ENCODE measurements around the gene BABAM2.

BABAM2 gene

DNA sequence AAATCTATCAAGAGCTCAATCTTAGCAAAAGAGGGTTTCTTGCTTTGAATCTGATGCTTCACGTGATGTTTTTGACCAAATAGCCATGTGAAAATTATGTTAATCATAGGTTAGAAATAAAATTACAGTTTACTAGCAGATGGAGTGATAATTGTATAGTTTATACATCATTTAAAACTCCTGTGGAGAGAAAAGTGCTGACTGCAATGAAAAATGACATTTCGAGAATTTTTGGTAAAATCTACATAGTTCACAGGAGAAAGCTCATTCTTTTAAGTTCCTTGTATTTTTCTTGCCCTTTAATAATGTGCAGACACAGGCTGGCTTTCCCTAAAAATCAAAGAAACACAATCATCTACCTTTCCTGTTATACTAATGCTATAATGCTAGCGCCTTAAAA, 33.6 kb upstream of the BABAM2 start:
- ATAC-seq (ENCODE audit: insufficient read depth, low read depth), result no peak
- Histone ChIP-seq H3K9ac (ENCODE audit: low read depth, low read length) (no peak overlapping the region), H3K27me3 (ENCODE audit: insufficient read depth, low read length, poor library complexity) (no peaks in the 10 kb centered on the region), H4K20me1 (ENCODE audit: insufficient read depth, low read length) (no peaks in the 10 kb centered on the region), H3K4me2 (ENCODE audit: insufficient read depth, low read length) (no peak overlapping the region), H3K79me2 (ENCODE audit: insufficient read depth, low read length) (no peaks in the 10 kb centered on the region), H3K27ac (ENCODE audit: low read length) (no peak overlapping the region), H3K4me3 (ENCODE audit: low read depth in 1 of 2, low read length in 2 of 2) (no peak overlapping the region), H3K36me3 (ENCODE audit: insufficient read depth, low read length) (no peaks in the 10 kb centered on the region), H3K4me1 (ENCODE audit: insufficient read depth, low read length) (no peaks in the 10 kb centered on the region), H3K9me3 (ENCODE audit: insufficient read depth, low read length, severe bottlenecking) (peaks cover 5% of the 10 kb centered on the region), H2AFZ (ENCODE audit: low read depth, low read length) (no peak overlapping the region)
- no peak for TF ChIP-seq EZH2 (IDR thresholded peaks at IDR 0.05; ENCODE audit: borderline replicate concordance, low read depth, low read length, severe bottlenecking)
- TF ChIP-seq, protein P1, sequence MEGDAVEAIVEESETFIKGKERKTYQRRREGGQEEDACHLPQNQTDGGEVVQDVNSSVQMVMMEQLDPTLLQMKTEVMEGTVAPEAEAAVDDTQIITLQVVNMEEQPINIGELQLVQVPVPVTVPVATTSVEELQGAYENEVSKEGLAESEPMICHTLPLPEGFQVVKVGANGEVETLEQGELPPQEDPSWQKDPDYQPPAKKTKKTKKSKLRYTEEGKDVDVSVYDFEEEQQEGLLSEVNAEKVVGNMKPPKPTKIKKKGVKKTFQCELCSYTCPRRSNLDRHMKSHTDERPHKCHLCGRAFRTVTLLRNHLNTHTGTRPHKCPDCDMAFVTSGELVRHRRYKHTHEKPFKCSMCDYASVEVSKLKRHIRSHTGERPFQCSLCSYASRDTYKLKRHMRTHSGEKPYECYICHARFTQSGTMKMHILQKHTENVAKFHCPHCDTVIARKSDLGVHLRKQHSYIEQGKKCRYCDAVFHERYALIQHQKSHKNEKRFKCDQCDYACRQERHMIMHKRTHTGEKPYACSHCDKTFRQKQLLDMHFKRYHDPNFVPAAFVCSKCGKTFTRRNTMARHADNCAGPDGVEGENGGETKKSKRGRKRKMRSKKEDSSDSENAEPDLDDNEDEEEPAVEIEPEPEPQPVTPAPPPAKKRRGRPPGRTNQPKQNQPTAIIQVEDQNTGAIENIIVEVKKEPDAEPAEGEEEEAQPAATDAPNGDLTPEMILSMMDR (IDR thresholded peaks at IDR 0.05; ENCODE audit: borderline replicate concordance, extremely low read depth, low read length, poor library complexity, severe bottlenecking), result no peak
- no peak for DNase-seq

- no peak for ATAC-seq (ENCODE audit: insufficient read depth, low read depth)
- no peaks in the 10 kb centered on the region for H3K27me3 ChIP-seq (ENCODE audit: insufficient read depth, low read length, poor library complexity)
- H2AFZ ChIP-seq (ENCODE audit: low read depth, low read length), result no peak overlapping the region
- H3K9ac ChIP-seq (ENCODE audit: low read depth, low read length), result no peak overlapping the region
- no peak overlapping the region for H3K4me3 ChIP-seq (ENCODE audit: low read depth in 1 of 2, low read length in 2 of 2)
- TF ChIP-seq, protein P1 (IDR thresholded peaks at IDR 0.05; ENCODE audit: borderline replicate concordance, extremely low read depth, low read length, poor library complexity, severe bottlenecking), result no peak
- TF ChIP-seq EZH2 (IDR thresholded peaks at IDR 0.05; ENCODE audit: borderline replicate concordance, low read depth, low read length, severe bottlenecking), result no peak
- H3K79me2 ChIP-seq (ENCODE audit: insufficient read depth, low read length), result no peaks in the 10 kb centered on the region
- H3K4me1 ChIP-seq (ENCODE audit: insufficient read depth, low read length), result no peaks in the 10 kb centered on the region
- no peak overlapping the region for H3K27ac ChIP-seq (ENCODE audit: low read length)
- no peak overlapping the region for H3K4me2 ChIP-seq (ENCODE audit: insufficient read depth, low read length)
- no peak for DNase-seq
- peaks cover 5% of the 10 kb centered on the region for H3K9me3 ChIP-seq (ENCODE audit: insufficient read depth, low read length, severe bottlenecking)
- H3K36me3 ChIP-seq (ENCODE audit: insufficient read depth, low read length), result no peaks in the 10 kb centered on the region
- H4K20me1 ChIP-seq (ENCODE audit: insufficient read depth, low read length), result no peaks in the 10 kb centered on the region
Observed at GRCh38 chr2:27857417-27858172, 32.9 kb upstream of the BABAM2 start.

DNA sequence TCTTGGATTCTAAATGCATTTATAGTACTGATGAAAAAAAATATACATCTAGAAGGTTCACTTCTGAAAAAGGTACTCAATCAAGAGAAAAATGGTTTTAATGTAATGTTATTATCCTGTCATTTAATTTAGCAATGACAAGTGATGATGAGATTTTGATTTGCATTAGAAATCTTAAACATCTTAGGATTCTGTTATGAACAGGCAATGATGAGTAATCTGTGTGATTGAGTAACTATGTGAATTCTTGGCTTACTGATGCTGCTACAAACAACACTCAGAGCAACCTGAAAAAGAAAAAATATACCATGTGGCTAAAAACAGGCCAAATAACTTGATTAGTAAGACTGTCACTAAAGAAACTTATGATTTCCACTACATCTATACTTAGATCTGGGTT, 30.4 kb upstream of the BABAM2 start:
- no peaks in the 10 kb centered on the region for H3K79me2 ChIP-seq (ENCODE audit: insufficient read depth, low read length)
- H3K27ac ChIP-seq (ENCODE audit: low read length), result no peak overlapping the region
- ATAC-seq (ENCODE audit: insufficient read depth, low read depth) (no peak), DNase-seq (no peak)
- H3K4me3 ChIP-seq (ENCODE audit: low read depth in 1 of 2, low read length in 2 of 2), result no peak overlapping the region
- H3K36me3 ChIP-seq (ENCODE audit: insufficient read depth, low read length), result no peaks in the 10 kb centered on the region
- H3K4me2 ChIP-seq (ENCODE audit: insufficient read depth, low read length), result no peak overlapping the region
- H2AFZ ChIP-seq (ENCODE audit: low read depth, low read length), result no peak overlapping the region
- H4K20me1 ChIP-seq (ENCODE audit: insufficient read depth, low read length), result no peaks in the 10 kb centered on the region
- H3K9me3 ChIP-seq (ENCODE audit: insufficient read depth, low read length, severe bottlenecking), result peaks cover 5% of the 10 kb centered on the region
- H3K27me3 ChIP-seq (ENCODE audit: insufficient read depth, low read length, poor library complexity), result no peaks in the 10 kb centered on the region
- H3K9ac ChIP-seq (ENCODE audit: low read depth, low read length), result no peak overlapping the region
- TF ChIP-seq, protein P1 (IDR thresholded peaks at IDR 0.05; ENCODE audit: borderline replicate concordance, extremely low read depth, low read length, poor library complexity, severe bottlenecking), result no peak
- no peaks in the 10 kb centered on the region for H3K4me1 ChIP-seq (ENCODE audit: insufficient read depth, low read length)

Data from DND-41 (cell line).